B cell (primary cell): Measurements from ENCODE around the gene MAST2.

Source experiments
- CTCF ChIP-seq: fragments of 200-600 bp; IDR thresholded peaks from one replicate; pipeline ENCODE4 v1.8.0; 2022; ENCODE audit warnings: antibody characterized with exemption, mild to moderate bottlenecking
- EZH2 ChIP-seq: IDR thresholded peaks from 2 replicates; pipeline ENCODE4 v1.6.1; 2012; ENCODE audit warnings: borderline replicate concordance, low read depth, mild to moderate bottlenecking, moderate library complexity, low read length; ENCODE audit not compliant: insufficient read depth, poor library complexity, severe bottlenecking

GRCh38 chr1:46065405-46065804 lies 262.0 kb downstream of the MAST2 start:
- TF ChIP-seq CTCF = no peak
- no peak for TF ChIP-seq EZH2
